Pulmonary artery endothelial cell (primary cell): ENCODE data around the gene BNC1. TPM values are rescaled to one million over a fixed set of nuclear protein-coding genes. Genes with fewer than 3 reads are reported as not detected.
A peak's percentile ranks its signal among the peaks of the same experiment; 100 is the strongest.

Experiments
- DNase-seq: peaks from one replicate; pipeline ENCODE4 v3.0.0-alpha.2; 2011; ENCODE audit warnings: low read depth, low spot score
- total RNA-seq: library from RNA; depleted of rRNA; stranded (reverse); fragments of >200 nt; gene quantifications from 2 replicates; pipeline ENCODE4 v1.2.3, GENCODE V29; 2014

Gene BNC1, protein sequence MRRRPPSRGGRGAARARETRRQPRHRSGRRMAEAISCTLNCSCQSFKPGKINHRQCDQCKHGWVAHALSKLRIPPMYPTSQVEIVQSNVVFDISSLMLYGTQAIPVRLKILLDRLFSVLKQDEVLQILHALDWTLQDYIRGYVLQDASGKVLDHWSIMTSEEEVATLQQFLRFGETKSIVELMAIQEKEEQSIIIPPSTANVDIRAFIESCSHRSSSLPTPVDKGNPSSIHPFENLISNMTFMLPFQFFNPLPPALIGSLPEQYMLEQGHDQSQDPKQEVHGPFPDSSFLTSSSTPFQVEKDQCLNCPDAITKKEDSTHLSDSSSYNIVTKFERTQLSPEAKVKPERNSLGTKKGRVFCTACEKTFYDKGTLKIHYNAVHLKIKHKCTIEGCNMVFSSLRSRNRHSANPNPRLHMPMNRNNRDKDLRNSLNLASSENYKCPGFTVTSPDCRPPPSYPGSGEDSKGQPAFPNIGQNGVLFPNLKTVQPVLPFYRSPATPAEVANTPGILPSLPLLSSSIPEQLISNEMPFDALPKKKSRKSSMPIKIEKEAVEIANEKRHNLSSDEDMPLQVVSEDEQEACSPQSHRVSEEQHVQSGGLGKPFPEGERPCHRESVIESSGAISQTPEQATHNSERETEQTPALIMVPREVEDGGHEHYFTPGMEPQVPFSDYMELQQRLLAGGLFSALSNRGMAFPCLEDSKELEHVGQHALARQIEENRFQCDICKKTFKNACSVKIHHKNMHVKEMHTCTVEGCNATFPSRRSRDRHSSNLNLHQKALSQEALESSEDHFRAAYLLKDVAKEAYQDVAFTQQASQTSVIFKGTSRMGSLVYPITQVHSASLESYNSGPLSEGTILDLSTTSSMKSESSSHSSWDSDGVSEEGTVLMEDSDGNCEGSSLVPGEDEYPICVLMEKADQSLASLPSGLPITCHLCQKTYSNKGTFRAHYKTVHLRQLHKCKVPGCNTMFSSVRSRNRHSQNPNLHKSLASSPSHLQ
- total RNA-seq: 14.2 and 25.0 TPM in 2 replicates

DNA sequence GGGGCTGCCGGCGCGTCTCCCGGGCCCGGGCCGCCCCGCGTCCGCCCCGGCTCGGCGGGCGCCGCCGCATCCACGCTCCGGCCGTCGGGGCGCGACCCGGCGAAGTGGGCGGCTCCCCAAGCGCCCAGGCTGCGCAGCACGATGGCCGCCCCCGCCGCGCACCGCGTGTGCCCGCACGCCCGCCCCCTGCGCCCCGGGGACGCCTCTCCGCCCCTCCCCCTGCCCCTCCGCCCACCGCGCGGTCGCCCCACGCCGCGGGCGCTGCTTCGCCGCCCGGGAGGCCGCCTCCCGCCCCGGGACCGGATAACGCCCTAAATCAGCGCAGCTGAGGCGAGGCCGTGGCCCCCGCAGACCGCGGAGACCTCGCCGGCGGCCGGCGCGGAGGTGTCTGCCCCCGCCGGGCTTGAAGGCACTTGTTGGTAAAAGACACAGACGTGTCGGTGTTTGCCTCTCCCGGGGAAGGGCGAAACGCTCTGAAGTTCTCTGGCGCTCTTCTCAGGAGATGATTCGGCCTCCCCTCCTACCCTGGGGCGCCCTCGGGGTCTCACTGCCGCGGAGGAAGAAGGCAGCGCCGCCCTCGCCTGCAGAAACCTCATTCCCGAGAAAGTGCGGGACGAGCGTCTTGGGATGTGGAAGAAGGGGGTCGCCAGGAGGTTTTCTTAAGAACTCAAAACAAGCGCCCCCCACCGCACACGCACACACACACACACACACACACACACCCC, at the start of gene BNC1:
TSS of gene BNC1 (minus strand) at position 106 of the 725 bp plus-strand sequence. CDS start at position 70, 36 bp downstream.
- DNase-seq: no peak

DNA sequence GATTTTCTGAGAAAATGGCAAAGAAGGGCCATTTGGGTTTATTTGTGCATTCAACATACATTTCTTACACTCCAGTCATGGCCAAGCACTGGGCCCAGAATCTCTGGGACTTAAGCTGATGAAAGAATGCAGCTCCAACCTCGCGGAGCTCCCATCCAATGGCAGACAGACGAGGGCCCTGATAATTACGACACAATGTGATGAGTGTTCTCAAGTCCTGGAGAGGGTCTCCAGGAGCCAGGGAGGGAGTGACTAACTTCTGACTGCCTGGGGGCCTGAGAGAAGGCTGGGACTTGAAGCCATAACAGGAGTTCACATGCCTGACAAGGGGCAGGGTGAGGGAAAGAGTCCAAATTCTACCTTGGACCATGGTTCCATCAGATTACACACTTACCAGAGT, 42.6 kb upstream of the BNC1 start:
- no peak for DNase-seq

DNA sequence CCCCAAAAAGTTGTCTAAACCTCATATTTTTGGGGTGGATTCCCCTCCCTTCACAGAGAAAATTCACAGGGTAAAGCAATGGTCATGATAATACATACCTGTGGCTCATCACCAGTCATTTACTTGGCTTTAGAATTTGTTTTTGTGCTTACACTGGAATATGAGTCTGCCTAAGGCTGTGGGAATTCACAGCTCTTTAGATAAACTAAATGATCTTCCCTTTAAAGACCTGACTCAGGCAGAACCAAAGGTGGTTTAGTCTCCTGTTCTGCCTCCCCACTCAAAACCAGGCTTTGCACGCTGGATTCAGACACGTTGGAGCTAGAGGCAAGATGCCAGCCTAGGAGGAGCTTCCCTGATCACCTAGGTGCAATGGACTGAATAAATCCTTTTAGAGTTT, 40.3 kb upstream of the BNC1 start:
- DNase-seq: no peak

DNA sequence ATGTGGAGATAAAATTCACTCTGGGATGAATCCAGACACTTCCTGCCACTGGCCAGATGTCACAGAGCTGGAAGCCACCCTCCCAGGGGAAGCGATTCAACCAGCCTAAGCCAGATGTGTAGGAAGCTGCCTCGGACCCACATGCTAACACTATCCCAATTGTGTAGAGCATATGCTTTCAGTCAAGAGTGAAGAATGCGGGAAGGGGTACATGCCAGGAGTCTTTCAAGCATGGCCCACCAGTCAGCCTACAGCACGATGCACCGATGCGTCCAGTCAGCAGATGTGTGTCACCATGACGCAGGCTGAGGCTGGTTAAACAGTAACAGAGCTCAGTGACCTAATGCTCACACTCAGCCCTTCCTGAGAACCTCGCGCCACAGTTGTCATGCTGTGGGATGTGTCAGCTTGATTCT, 38.8 kb upstream of the BNC1 start:
- DNase-seq: no peak

DNA sequence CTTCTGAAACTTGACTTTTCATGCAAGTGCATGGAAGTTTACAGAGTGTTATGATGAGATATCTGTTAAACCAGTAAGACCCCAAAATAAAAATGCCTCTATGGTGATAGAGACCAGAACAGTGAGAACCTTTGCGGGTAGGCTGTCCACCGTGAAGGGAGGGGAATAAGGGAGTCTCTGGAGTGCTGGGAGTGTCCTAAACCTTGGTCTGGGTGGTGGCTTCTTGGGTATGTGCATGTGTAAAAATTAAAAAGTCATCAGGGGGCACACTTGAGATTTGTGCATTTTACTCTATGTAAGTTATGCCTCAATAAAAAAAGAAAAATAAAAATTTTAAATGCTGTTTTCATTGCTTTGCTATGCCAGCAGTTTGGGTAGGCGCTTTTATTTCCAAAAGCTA, 38.2 kb upstream of the BNC1 start:
- no peak for DNase-seq

DNA sequence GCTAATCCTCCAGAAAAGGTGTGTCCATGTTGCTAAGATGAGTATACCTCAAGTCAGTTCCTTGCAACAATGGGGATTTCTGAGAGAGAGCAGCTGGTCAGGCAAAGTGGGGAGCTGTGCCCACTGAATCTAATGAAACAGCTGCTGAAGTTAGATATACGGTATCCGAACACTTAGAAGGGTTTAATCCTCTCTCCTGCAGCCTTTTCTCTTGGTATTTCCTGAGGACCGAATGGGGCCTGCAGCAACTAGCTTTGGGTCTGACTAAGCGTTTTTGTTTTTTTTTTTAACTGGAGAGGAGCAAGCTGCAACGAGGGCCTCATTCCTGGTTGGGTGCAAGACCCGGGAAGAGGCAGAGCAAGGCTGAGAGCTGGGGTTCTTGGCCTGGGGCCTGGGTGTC, 37.6 kb upstream of the BNC1 start:
- no peak for DNase-seq

DNA sequence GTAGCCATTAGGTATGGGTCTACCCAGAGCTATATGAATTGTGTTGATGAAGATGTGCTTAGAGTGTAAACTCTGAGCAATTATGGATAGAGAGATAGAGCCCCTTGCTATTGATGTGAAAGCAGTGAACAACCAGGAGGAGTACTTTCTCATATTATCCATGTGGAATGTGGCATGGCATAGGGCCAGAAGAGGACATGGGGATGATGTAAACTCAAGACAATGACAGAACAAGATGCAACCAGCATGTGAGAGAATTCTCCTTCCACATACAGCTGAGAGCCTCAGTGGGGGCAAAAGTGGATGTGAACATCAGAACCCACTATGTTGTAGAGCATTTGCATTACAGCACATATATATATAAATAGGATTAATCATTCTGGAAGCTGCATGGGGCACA, 36.4 kb upstream of the BNC1 start:
- DNase-seq: no peak

DNA sequence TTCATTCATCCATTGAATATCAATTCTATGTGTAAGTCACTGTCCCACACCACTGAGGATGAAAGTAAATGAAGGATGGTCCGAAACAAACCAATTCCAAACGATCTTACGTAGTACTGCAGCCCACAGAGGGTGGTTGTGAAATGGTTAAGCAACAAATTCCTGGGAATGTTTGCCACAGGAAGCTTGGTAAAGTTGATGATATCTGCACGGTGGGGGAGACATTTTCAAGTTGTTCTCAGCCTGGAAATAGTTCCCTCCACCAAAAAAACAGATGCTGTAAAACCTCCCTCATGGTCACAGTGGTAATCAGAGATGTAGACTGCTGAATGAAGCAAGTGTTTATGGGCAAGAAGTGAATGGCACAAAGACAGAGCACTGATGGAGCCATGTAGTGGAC, 35.9 kb upstream of the BNC1 start:
- DNase-seq: no peak

DNA sequence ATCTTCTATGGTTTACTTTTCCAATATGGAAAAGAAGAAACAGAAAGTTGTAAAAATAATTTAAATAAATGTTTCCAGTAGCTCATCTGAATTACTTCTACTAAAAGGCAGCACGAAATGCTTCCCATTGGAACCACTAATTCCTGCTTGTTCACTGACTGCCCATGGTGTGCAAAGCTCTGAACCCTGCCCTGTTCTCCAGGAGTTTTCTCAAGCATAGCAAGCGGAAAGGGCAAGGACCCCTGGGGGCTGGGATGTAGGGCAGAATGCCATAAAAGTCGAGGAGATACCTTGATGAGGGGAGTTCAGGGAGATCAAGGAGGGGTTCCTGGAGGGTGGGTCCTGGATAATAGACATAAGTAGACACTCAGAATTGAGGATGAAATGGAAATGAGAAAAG, 35.3 kb upstream of the BNC1 start:
- no peak for DNase-seq

DNA sequence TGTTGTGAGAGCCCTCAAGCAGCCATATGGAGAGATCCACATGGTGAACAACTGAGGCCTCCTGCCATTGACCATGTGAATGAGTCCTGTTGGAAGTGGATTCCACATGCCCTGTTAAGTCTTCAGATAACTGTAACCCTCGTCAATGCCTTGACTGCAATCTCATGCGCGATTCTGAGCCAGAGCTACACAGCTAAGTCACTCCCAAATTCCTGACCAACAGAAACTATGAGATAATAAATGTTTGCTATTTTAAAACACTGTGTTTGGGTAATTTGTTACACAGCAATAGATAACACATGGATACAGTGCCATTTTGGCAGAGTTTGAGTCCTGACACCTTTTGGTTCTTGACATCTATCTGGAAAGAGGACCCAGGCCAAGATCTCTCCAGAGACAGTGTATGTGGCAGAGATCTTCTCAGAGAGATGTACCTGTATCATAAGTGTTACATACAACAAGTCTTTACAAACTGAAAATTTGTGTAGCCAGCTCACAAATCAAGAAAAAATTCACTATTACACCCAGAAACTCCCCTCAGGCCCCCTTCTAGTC, 34.5 kb upstream of the BNC1 start:
- no peak for DNase-seq

DNA sequence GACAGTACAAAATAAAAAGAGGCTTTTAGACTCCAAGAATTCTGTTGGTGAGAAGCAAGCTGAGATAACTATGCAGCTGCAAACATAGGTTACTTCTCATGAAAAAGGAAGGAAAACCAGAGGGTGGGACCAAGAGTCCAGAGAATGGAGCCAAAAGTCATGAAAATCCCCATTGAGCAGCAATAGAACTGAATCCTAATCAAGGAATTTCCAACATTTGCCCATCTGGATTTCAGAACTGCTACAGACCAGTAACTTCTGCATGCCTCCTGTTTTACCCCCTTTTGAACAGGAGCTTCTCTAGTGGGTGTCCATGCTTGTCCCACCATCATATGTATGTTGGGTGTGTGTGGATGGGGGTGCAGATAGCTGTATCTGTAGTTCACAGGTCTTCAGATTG, 33.6 kb upstream of the BNC1 start:
- DNase-seq: no peak

DNA sequence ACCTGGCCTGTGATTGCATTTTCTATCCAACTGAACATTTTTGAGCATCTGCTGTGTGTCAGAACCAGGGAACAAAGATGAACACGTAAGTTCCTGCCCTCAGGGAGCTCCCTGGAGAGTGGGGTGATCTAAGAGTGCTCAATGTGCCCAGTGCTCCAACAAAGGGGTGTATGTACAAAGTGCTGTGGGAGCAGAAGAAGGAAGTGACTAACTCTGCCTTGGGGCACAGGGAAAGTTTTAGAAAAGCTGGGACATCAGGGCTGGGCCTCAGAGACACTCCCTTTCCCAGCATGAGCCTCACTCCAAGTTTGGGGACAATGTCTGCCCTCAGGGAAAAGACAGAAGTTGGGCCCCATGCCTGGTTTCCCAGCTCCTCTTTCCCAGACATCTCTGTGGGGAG, 27.6 kb upstream of the BNC1 start:
- DNase-seq: no peak

DNA sequence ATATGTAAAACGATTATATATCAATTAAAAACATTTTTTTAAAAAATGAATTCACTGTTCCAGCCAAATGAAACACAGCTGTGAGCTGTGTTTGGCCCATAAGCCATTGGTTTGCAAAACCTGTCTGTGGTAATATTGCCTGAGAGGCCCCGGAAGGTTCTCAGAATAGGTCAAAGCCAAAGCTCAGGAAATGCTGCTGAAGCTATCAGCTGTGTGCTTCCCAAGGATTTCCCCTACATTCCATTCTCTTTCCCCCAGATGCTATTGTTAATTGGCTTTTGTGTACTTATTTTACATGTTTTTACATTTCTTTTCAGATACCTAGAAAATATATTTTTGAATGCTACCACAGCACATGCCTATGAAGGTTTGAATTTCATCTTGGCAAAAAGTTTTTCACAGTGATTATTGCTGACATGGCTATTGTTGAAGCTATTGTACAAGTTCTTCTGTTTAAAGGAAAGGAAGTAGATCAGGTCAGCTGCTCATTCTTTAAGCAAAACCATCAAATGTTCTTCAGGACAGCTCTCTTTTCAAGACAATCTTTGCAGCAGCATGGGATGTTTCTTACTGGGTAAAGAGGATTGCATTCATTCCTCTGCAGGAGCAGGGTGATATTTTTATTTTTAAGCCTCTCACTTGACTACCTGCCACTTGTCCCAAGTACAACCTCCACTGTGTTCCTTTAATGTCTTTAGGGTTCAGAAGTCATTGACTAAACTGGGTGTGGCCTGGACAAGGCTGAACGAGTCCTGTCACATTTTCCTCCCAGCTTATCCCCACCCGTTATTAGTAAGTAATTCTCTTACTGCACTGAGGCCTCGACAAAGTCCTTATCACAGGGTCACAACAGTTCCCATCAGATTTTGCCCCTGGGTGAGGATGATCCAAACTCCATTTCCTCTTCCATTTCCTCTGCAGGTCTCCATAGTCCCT, 26.3 kb upstream of the BNC1 start:
- peak; percentile 55 for DNase-seq

DNA sequence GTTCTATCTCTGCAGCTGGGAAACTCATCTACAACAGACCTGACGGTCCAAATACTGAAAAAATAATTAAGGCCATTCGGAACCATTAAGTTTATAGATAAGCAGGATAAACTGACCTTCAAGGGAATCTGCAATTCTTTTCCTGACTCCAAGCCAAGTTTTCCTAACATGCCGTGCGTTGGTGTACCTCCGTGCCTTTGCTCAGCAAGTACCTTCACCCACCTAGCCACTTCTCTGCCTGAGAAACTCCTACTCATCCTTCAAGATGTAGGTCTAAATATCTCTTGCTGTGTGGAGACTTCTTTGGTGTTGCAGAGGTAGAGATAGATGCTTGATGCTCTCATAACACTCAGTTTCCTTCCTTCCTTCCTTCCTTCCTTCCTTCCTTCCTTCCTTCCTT, 24.2 kb upstream of the BNC1 start:
- DNase-seq: no peak

DNA sequence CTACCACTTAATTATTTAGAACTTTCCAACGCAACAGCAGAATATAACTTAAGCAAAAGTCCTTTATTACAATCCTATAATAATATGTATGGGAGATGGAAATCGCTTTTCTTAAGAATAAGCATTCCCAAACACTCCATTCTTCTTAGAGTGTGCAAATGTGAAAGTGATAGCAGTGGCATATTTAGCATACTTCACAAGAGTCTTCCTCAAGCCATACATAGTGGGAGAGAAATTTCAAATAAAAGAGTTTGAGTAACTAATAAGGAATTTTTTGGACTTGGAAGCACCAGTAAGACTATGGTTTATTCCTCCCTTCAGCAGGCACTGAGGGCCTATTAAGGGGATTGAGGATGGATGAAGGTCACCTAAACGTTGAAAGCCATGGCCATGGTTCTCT, 22.1 kb upstream of the BNC1 start:
- DNase-seq: no peak

DNA sequence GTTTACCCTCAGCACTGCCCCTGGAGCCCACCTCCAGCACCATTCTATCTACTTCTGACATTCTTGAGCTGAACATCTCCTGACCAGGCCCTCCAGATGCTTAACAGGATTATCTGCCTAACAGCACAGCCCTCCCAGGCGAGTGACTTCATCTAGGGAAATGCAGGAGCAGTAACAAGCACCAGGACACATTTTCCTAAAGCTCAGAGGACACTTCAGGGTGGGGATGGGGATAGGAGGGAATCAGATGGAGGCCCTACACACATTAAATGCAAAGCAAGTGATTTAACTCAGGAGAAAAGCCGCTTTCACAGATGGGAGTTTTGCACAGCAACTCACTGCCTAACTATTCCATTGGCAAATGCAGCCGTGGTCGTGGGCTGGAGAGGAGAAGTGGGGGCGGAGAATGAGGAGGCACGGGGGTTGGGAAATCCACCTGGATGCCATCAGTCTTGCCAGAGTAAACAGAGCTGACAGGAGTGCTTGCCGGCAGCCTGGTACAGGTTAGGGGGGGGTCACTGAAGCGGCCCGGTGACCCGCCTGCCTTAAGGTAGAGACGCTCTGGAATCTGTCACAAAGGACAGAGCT, 21.3 kb upstream of the BNC1 start:
- DNase-seq: no peak

DNA sequence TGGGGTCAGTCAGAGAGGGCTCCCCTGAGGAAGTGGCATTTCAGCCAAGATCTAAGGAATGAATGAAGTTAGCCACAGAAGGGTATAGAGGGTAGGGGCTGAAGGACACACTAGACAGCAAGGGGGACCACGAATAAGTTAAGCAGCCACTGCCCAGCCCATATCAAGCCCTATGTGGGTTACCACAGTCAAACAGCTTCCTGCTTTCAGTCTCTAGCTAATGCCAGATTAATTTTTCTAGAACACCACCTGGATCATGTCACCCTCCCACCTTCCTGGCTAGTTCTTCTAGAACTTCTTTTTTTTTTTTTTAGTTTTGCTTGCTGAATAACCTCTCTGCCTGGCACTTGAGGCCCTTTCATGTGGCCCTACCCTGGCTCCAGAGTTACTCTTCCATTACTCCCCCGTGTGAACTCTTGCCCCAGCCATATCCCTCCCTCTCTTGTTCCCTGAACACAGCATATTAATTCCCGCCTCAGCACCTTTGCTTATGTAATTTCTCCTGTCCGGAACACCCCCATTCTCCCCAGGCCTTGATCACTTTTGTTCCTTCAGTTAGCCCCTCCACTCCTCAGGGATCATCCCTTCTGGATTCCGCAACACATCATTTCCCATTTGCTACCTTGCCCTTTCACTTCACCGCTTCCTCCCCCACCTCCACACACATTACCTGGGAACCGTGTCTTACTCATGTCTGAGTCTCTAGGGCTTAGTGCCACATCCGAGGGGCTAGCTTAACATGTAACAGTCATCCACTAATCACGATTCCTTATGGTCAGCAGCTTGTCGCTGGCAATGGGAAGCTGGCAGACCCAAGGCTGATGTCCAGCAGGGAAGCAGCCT, 20.6 kb upstream of the BNC1 start:
- DNase-seq: no peak

DNA sequence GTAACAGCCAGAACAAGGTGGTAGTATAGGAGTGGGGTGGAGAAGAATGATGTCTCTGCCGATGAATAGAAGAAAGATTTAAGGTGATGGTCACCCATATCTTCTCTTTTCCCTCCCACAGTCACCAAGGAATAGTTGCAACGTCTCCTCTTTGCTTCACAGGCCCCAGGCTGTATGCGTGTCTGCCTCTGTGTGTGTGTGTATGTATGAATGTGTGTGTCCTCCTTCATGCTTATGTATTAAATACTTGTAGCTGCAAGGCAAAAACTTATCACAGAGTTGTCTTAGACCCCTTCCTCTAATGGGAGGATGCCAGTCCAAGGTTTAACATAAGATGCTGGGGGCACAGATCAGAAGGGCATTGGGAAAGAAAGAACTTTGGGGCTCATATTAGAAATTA, 19.1 kb upstream of the BNC1 start:
- DNase-seq: no peak

DNA sequence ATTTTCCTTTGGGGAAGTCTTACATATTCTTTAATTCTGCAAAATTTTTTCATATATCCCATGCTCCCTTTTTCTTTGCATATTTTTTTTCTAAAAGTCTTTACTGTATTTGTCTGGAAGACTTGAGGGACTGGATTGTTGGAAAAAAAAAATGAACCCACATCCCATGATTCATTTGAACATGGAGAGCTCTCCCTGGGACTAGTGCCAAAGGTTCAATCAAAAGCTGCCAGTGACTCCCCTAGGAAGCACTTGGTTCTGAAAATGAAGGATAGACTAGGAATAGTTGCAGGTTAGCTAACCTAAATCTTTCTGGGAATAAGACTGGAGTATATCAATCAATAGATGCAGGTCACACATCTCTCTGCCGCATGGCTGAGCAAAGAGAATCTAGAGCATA, 16.4 kb upstream of the BNC1 start:
- no peak for DNase-seq
